ENCODE measurements around the gene ABRACL.

GRCh38 chr6:139029470-139030227 is 1.1 kb downstream of the ABRACL start:
- no peak for TF ChIP-seq CTCF (IDR thresholded peaks at IDR 0.05 in 4 of 5, conservative IDR thresholded peaks at IDR 0.05 in 1 of 5)
- TF ChIP-seq POLR2A (IDR thresholded peaks at IDR 0.05), result no peak
